ENCODE measurements around the gene TMEM273.
"Not testable (repeated sequence)": the region's sequence is repeated elsewhere in the genome, so short reads cannot be mapped to it uniquely, and the experiment has no call there.

TMEM273 gene

DNA sequence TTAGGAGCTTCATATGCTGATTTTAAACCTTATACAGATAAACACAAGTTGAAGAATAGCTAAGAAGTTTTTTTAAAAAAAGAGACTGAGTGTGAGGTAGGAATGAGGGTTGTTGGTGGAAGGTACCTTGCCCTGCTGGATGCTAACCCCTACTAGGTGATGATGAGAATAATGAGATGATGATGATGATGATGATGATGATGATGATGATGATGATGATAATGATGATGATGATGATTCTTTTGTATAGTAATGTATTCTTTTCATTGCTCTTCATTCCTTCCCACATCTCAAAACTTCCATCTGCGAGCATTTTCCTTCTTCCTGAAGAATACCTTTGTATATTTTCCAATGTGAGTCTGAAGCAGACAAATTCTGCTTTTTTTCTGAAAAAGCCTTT, 14.1 kb upstream of the TMEM273 start:
- no peak for DNase-seq

- DNase-seq, result no peak
These were observed 12.7 kb upstream of the TMEM273 start for GRCh38 chr10:49200854-49201253.

DNA sequence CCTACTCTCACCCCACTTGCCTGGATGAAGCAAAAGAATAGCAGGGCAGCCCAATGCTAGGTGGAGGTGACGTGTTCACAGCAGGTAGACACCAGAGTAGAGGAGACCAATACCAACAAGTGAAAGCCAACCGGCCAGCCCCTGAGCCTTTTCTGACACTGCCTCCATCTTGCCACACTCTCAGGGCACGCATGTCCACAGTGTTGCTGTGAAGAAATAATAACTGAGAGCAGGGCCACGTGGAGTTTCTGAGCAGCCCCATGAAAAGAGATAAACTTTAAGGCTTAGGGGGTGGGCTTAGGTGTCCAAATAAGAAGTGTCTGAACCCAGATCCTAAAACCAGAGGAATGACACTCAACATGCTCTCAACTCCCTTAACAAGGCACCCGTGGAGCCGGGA, 9.0 kb upstream of the TMEM273 start:
- DNase-seq, result no peak

DNA sequence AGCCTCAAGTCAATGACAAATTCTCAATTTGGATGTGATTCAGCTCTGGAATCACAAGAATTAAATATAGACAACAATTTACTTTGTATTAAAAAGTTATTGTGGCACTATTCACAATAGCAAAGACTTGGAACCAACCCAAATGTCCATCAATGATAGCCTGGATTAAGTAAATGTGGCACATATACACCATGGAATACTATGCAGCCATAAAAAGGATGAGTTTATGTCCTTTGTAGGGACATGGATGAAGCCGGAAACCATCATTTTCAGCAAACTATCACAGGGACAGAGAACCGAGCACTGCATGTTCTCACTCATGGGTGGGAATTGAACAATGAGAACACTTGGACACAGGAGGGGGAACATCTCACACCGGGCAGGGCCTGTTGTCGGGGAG, 7.7 kb upstream of the TMEM273 start:
- DNase-seq, result not testable (repeated sequence)

- DNase-seq, result no peak
These were observed 6.2 kb upstream of the TMEM273 start for GRCh38 chr10:49194212-49194920.

DNA sequence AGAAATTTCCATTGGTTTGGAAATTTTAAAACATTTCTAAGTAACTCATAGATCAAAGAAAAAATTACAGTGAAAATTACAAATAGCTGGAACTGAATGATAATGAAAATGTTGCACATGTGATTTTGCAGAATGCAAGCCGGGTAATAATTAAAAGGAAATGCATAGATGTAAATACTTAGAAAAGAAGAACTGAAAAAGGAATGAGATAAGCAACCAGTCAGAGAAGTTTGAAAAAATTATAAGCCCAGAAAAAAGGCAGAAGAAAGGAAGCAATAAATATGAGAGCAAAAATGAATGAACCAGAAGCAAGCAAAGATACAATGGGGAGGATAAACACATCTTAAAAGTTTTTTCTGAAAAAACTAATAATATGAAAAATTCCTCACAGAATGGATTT, 3.2 kb upstream of the TMEM273 start:
- DNase-seq, result no peak

DNA sequence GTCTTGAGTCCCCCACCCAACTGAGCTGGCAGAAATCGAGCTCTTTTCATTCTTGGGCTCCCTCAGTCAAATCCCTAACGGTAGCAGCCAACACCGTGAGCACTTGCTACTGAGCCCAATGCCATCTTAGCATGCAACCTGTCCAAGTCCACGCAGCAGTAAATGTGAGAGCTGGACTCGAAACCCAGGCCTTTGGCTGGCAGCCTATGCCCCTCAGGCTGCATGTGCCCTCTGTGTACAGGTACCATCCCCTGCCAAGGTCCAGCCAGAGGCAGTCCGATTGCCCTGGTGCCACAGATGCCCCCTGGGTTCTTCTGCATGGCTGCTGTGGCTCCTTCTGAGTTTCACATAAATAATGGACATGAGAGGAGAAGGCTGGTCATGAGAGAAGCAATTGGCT, 1.2 kb upstream of the TMEM273 start:
- DNase-seq, result no peak

DNA sequence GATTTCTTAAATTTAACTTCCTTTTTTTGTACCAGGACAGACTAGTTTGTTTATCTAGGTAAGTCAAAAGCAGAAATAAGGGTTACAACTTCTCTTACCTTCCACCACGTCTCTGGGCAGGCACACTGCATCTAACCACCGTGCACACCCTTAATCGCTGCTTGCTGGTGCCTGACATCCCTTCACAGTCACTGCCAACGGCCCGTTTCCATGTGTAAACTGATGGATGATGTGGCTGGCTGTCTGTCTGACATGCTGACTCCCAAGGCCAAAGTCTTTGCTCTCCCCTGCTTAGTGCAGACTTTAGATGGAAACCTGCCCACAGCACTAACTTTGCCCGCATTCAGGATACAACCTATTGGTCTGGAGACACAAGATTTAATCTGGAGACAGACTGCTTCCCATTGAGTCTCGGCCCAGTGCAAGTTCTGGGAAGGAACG, 1.1 kb downstream of the TMEM273 start:
- DNase-seq, result no peak

DNA sequence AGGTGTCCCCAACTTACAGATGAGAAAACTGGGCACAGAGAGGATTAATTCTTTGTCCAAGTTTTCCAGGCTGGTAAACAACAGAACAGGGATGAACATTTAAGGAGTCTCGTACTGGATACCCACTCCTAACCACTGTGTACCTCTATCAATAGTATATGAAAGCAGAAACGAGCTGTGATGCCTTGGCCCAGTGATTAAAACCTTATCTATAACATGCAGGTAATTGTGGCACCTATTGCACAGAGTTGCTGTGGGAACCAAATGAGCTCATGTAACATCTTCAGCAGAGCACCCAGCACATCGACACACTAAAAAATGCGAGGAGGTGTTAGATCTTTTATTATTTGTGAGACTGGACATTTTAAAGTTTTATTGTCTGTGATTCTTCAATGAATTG, 1.6 kb downstream of the TMEM273 start:
- DNase-seq, result no peak

- no peak for DNase-seq
These were observed 3.0 kb downstream of the TMEM273 start for GRCh38 chr10:49185213-49185612.

DNA sequence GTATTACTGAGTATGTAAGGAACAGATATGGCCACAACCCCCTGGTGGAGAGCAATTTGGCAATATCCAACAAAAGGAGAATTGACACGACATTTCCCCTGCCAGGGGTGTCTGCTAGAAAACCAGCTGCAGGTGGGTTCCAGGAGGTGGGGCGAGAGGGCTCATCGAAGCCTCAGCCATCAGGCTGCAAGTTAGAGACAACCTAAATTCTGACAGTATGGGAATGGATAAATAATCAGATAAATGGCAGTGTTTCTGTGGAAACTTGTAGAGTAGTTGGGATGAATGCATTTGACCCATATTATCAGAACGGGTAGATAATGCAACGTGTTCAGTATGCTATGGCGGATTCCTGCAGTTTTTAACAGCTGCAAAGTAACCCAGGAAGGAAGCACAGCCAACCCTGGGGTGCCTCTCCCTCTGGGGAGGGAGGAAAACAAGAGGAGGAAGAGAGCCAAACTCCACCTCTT, 3.5 kb downstream of the TMEM273 start:
- no peak for DNase-seq

DNA sequence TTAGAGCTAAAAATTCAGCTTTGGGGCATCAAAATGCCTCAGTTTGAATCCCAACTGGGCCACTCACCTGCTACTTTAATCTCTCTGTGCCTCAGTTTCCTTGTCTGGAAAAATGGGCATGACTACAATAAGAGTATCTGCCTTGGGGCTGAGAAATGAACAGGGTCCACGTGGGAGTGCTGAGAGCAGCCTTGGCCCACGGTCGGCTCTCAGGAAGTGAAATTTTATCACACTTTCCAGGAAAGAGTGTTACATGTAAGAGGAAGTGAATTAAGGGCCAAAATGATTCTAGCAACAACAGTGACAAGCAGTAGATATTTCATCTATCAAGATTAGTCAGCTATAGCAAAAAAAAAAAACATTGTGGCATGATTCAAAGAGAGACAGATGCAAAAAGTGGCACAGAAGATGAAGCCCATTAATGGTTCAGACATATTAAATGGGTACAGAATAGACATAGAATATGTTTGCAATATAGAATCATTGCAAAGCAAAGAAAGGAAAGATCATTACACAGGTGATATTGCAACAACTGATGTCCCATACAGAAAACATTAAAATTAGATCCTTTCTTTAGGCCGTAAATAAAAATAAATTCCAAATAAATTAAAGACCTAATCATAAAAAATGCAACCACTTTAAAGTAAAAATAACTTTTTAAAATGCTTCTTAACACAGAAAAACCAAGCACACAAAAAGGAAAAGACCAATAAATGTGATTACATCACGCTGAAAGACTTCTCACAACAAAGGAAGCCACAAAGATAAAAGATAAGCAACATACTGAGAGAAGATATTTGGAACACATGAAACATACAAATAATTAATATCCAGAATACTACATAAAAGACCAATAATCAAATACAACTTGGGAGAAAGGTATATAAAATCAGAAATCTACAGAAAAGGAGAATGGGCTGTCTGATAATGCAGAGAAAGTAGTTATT, 4.3 kb downstream of the TMEM273 start:
- no peak for DNase-seq

- DNase-seq, result no peak
These were observed 5.4 kb downstream of the TMEM273 start for GRCh38 chr10:49182776-49183175.

GRCh38 chr10:49180444-49180860, 7.7 kb downstream of the TMEM273 start:
- DNase-seq, result no peak

GRCh38 chr10:49179699-49180443, 8.3 kb downstream of the TMEM273 start:
- no peak for DNase-seq

- no peak for DNase-seq
These were observed 9.4 kb downstream of the TMEM273 start for GRCh38 chr10:49178489-49179471.

DNA sequence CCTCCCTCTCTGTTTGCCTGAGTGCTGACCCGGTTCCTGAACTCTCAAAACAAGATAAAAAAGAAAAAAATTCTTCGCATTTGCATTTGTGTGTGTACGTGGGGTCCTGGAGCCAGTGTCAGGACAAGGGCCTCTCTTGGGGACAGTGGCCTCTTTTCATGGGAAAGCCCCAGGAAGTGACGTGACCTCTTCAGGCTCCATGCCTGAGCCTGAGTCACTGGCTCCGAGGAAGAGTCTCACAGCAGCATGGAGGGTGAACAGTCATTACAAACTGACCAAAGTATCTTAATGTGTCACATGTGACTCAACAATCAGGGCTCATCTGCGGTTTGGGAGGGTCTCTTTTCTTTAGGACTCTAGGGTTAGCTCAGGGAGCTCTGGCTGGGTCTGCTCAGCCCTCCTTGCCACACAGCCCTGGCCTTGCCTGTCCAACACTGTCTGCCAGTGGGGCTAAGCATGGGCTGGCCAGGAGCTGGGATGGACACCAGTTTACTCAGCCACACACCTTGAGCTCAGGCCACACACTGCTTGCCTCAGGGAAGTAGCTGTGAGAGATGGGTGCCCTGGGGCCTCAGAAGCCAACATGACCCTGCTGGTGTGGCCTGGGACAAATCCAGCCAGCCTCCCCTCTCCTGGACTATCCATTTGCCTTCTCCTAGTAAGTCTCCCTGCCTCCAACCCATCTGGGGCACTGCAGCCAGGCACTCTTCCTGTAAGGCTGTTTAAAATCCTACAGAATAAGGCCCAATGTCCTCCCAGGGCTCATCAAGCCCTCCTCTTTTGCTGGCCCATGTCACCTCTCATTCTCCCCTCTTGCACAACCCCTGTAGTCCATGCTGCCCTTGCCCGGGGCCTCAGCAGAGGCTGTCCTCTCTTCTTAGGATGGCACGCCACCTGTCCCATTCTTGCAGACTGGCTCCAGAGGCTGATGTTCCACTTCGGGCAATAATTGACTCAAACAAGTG, 10.5 kb downstream of the TMEM273 start:
- no peak for DNase-seq

GRCh38 chr10:49176310-49177268, 11.6 kb downstream of the TMEM273 start:
- no peak for DNase-seq

GRCh38 chr10:49175587-49176309, 12.4 kb downstream of the TMEM273 start:
- DNase-seq, result no peak
